ENCODE measurements around the gene SEC61G. TPM values are rescaled to one million over a fixed set of nuclear protein-coding genes. Genes with fewer than 3 reads are reported as not detected.

SEC61G gene
- total RNA-seq, 1 experiment from 2014 or later: 208 TPM

GRCh38 chr7:54722026-54722425, 37.0 kb downstream of the SEC61G start (continued):
- TF ChIP-seq E2F5 (CRISPR knock-in tag; IDR thresholded peaks at IDR 0.05) (no peak), IRF2 (CRISPR knock-in tag; IDR thresholded peaks at IDR 0.05; ENCODE audit: borderline replicate concordance, low read depth) (no peak), FOXP1 (CRISPR knock-in tag; IDR thresholded peaks at IDR 0.05; ENCODE audit: borderline replicate concordance) (no peak), ESRRA (CRISPR knock-in tag; IDR thresholded peaks at IDR 0.05; ENCODE audit: borderline replicate concordance) (no peak), GTF2I (CRISPR knock-in tag; conservative IDR thresholded peaks at IDR 0.05) (no peak)
- TF ChIP-seq, protein P1, sequence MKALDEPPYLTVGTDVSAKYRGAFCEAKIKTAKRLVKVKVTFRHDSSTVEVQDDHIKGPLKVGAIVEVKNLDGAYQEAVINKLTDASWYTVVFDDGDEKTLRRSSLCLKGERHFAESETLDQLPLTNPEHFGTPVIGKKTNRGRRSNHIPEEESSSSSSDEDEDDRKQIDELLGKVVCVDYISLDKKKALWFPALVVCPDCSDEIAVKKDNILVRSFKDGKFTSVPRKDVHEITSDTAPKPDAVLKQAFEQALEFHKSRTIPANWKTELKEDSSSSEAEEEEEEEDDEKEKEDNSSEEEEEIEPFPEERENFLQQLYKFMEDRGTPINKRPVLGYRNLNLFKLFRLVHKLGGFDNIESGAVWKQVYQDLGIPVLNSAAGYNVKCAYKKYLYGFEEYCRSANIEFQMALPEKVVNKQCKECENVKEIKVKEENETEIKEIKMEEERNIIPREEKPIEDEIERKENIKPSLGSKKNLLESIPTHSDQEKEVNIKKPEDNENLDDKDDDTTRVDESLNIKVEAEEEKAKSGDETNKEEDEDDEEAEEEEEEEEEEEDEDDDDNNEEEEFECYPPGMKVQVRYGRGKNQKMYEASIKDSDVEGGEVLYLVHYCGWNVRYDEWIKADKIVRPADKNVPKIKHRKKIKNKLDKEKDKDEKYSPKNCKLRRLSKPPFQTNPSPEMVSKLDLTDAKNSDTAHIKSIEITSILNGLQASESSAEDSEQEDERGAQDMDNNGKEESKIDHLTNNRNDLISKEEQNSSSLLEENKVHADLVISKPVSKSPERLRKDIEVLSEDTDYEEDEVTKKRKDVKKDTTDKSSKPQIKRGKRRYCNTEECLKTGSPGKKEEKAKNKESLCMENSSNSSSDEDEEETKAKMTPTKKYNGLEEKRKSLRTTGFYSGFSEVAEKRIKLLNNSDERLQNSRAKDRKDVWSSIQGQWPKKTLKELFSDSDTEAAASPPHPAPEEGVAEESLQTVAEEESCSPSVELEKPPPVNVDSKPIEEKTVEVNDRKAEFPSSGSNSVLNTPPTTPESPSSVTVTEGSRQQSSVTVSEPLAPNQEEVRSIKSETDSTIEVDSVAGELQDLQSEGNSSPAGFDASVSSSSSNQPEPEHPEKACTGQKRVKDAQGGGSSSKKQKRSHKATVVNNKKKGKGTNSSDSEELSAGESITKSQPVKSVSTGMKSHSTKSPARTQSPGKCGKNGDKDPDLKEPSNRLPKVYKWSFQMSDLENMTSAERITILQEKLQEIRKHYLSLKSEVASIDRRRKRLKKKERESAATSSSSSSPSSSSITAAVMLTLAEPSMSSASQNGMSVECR (CRISPR knock-in tag; IDR thresholded peaks at IDR 0.05; ENCODE audit: borderline replicate concordance): no peak

DNA sequence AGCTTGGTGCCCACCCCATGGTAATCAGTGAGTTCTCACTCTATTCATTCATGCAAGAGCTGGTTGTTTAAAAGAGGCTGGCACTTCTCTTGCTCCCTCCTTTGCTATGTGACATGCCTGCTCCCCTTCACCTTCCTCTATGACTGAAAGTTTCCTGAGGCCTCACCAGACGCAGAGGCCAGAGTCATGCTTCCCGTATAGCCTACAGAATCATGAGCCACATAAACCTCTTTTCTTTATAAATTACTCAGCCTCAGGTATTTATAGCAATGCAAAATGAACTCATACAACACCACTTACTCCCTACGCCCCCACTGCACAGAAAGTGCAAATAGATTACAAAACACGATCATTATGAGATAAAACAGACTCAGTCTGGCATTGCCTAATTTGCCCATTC, 39.0 kb downstream of the SEC61G start:
- no peaks in the 10 kb centered on the region for H3K27me3 Mint-ChIP-seq (ENCODE audit: low read depth)
- no peak for DNase-seq (ENCODE audit: low spot score)
- no peak overlapping the region for H3K4me3 Mint-ChIP-seq
- POLR2A ChIA-PET: no interaction called here
- CTCF ChIA-PET: no interaction called here
- H3K27ac Mint-ChIP-seq: no peak overlapping the region
- H3K9me3 Mint-ChIP-seq: peaks cover 39% of the 10 kb centered on the region
- ATAC-seq: no peak
- peaks cover 13% of the 10 kb centered on the region; the same call in 1 of the 2 replicates for H3K36me3 Mint-ChIP-seq
- H3K4me1 Mint-ChIP-seq: 0 out of 2 replicates have a peak, but pooled peaks cover 3% of the 10 kb centered on the region
- TF ChIP-seq ZBTB21 (CRISPR knock-in tag; IDR thresholded peaks at IDR 0.05; ENCODE audit: borderline replicate concordance): no peak
- TF ChIP-seq, protein P2, sequence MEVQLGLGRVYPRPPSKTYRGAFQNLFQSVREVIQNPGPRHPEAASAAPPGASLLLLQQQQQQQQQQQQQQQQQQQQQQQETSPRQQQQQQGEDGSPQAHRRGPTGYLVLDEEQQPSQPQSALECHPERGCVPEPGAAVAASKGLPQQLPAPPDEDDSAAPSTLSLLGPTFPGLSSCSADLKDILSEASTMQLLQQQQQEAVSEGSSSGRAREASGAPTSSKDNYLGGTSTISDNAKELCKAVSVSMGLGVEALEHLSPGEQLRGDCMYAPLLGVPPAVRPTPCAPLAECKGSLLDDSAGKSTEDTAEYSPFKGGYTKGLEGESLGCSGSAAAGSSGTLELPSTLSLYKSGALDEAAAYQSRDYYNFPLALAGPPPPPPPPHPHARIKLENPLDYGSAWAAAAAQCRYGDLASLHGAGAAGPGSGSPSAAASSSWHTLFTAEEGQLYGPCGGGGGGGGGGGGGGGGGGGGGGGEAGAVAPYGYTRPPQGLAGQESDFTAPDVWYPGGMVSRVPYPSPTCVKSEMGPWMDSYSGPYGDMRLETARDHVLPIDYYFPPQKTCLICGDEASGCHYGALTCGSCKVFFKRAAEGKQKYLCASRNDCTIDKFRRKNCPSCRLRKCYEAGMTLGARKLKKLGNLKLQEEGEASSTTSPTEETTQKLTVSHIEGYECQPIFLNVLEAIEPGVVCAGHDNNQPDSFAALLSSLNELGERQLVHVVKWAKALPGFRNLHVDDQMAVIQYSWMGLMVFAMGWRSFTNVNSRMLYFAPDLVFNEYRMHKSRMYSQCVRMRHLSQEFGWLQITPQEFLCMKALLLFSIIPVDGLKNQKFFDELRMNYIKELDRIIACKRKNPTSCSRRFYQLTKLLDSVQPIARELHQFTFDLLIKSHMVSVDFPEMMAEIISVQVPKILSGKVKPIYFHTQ (CRISPR knock-in tag; IDR thresholded peaks at IDR 0.05): no peak
- TF ChIP-seq, protein P1 (CRISPR knock-in tag; IDR thresholded peaks at IDR 0.05; ENCODE audit: borderline replicate concordance): no peak
- no peak for TF ChIP-seq TEAD1 (CRISPR knock-in tag; IDR thresholded peaks at IDR 0.05)
- TF ChIP-seq, protein P3, sequence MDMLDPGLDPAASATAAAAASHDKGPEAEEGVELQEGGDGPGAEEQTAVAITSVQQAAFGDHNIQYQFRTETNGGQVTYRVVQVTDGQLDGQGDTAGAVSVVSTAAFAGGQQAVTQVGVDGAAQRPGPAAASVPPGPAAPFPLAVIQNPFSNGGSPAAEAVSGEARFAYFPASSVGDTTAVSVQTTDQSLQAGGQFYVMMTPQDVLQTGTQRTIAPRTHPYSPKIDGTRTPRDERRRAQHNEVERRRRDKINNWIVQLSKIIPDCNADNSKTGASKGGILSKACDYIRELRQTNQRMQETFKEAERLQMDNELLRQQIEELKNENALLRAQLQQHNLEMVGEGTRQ (CRISPR knock-in tag; IDR thresholded peaks at IDR 0.05): no peak
- TF ChIP-seq NFYB (CRISPR knock-in tag; conservative IDR thresholded peaks at IDR 0.05; ENCODE audit: low read depth): no peak
- no peak for TF ChIP-seq JAZF1 (CRISPR knock-in tag; IDR thresholded peaks at IDR 0.05)
- no peak for TF ChIP-seq GABPB1 (CRISPR knock-in tag; IDR thresholded peaks at IDR 0.05)
- TF ChIP-seq ATF1 (CRISPR knock-in tag; IDR thresholded peaks at IDR 0.05): no peak
- TF ChIP-seq ZNF512 (CRISPR knock-in tag; IDR thresholded peaks at IDR 0.05; ENCODE audit: borderline replicate concordance): no peak
- no peak for TF ChIP-seq ATF2 (CRISPR knock-in tag; IDR thresholded peaks at IDR 0.05; ENCODE audit: borderline replicate concordance, low read depth)
- TF ChIP-seq, protein P4, sequence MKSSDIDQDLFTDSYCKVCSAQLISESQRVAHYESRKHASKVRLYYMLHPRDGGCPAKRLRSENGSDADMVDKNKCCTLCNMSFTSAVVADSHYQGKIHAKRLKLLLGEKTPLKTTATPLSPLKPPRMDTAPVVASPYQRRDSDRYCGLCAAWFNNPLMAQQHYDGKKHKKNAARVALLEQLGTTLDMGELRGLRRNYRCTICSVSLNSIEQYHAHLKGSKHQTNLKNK (CRISPR knock-in tag; IDR thresholded peaks at IDR 0.05): no peak

All from WTC11 (cell line).